Measurements from ENCODE around the gene ZNF664.

DNA sequence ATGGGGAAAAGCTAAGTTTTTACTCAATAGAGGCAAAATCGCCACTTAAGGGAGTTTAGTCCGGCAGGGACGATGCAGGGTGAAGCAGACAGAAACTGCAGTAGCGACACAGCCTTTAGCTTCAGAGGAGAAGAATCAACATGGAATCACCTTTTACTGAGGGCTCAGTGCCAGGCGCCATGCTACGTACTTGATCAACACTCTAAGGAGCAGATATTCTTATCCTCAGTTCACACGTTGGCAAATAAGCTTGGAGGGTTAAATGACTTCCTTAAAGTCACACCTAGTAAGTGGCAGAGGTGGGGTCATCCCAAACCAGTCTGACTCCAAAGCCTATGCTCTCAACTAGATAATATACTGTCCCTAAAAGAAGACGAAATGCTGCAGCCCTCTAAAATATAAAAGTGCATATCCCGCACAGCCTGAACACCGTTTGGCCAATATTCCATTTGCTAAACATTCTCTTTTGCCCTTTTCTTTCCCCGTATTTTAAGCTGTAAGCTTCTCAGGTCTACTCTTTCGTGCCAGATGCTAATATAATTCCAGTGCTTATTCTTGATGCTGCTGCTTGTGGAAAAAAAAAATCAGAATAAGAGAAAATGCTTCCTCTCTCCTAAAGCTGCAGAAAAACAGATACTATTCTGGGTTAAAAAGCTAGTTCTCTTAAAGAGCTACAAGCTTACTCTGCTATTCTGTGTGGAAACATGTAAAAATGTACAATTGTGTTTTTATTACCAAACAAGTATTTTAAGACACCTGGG lies 11.2 kb upstream of the ZNF664 start:
- TF ChIP-seq, protein P1, sequence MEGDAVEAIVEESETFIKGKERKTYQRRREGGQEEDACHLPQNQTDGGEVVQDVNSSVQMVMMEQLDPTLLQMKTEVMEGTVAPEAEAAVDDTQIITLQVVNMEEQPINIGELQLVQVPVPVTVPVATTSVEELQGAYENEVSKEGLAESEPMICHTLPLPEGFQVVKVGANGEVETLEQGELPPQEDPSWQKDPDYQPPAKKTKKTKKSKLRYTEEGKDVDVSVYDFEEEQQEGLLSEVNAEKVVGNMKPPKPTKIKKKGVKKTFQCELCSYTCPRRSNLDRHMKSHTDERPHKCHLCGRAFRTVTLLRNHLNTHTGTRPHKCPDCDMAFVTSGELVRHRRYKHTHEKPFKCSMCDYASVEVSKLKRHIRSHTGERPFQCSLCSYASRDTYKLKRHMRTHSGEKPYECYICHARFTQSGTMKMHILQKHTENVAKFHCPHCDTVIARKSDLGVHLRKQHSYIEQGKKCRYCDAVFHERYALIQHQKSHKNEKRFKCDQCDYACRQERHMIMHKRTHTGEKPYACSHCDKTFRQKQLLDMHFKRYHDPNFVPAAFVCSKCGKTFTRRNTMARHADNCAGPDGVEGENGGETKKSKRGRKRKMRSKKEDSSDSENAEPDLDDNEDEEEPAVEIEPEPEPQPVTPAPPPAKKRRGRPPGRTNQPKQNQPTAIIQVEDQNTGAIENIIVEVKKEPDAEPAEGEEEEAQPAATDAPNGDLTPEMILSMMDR (IDR thresholded peaks at IDR 0.05; ENCODE audit: poor library complexity, severe bottlenecking) = no peak
- no peak for TF ChIP-seq EZH2 (IDR thresholded peaks at IDR 0.05; ENCODE audit: borderline replicate concordance, insufficient read depth, low read length, poor library complexity, severe bottlenecking)
- TF ChIP-seq, protein P2, sequence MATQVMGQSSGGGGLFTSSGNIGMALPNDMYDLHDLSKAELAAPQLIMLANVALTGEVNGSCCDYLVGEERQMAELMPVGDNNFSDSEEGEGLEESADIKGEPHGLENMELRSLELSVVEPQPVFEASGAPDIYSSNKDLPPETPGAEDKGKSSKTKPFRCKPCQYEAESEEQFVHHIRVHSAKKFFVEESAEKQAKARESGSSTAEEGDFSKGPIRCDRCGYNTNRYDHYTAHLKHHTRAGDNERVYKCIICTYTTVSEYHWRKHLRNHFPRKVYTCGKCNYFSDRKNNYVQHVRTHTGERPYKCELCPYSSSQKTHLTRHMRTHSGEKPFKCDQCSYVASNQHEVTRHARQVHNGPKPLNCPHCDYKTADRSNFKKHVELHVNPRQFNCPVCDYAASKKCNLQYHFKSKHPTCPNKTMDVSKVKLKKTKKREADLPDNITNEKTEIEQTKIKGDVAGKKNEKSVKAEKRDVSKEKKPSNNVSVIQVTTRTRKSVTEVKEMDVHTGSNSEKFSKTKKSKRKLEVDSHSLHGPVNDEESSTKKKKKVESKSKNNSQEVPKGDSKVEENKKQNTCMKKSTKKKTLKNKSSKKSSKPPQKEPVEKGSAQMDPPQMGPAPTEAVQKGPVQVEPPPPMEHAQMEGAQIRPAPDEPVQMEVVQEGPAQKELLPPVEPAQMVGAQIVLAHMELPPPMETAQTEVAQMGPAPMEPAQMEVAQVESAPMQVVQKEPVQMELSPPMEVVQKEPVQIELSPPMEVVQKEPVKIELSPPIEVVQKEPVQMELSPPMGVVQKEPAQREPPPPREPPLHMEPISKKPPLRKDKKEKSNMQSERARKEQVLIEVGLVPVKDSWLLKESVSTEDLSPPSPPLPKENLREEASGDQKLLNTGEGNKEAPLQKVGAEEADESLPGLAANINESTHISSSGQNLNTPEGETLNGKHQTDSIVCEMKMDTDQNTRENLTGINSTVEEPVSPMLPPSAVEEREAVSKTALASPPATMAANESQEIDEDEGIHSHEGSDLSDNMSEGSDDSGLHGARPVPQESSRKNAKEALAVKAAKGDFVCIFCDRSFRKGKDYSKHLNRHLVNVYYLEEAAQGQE (IDR thresholded peaks at IDR 0.05; ENCODE audit: borderline replicate concordance) = no peak
- TF ChIP-seq POLR2AphosphoS5 (IDR thresholded peaks at IDR 0.05) = no peak
- no peak for TF ChIP-seq SMC3 (conservative IDR thresholded peaks at IDR 0.05; ENCODE audit: poor library complexity)
- TF ChIP-seq RAD21 (conservative IDR thresholded peaks at IDR 0.05) = no peak
- TF ChIP-seq EP300 (conservative IDR thresholded peaks at IDR 0.05; ENCODE audit: poor library complexity, severe bottlenecking) = no peak
- TF ChIP-seq MXI1 (conservative IDR thresholded peaks at IDR 0.05; ENCODE audit: poor library complexity, severe bottlenecking) = no peak
- TF ChIP-seq TAF1 (IDR thresholded peaks at IDR 0.05; ENCODE audit: low read depth) = no peak
